ENCODE data around the gene E2F1.
"Not testable (repeated sequence)": the region's sequence is repeated elsewhere in the genome, so short reads cannot be mapped to it uniquely, and the experiment has no call there.

E2F1 gene

GRCh38 chr20:33653218-33653899 is 32.8 kb downstream of the E2F1 start:
- Histone ChIP-seq H3K27ac (ENCODE audit: low read depth, low read length) (no peak overlapping the region), H3K27me3 (ENCODE audit: insufficient read depth, low read length) (no peaks in the 10 kb centered on the region), H3K36me3 (ENCODE audit: insufficient read depth, low read length) (peaks cover 5% of the 10 kb centered on the region; the same call in 1 of the 2 replicates), H3K4me1 (ENCODE audit: insufficient read depth, low read length) (0 out of 2 replicates have a peak, but pooled peaks cover 4% of the 10 kb centered on the region), H3K9me3 (ENCODE audit: insufficient read depth, low read depth, low read length) (no peaks in the 10 kb centered on the region), H3K4me3 (ENCODE audit: low read length) (no peak overlapping the region), H3K9ac (ENCODE audit: low read depth, low read length) (no peak overlapping the region)
- WGBS, result 65% methylated on average over 16 of the region's 16 CpGs

- Histone ChIP-seq H3K4me1 (ENCODE audit: insufficient read depth, low read length) (0 out of 2 replicates have a peak, but pooled peaks cover 4% of the 10 kb centered on the region), H3K27ac (ENCODE audit: low read depth, low read length) (no peak overlapping the region), H3K27me3 (ENCODE audit: insufficient read depth, low read length) (no peaks in the 10 kb centered on the region), H3K4me3 (ENCODE audit: low read length) (no peak overlapping the region), H3K9me3 (ENCODE audit: insufficient read depth, low read depth, low read length) (no peaks in the 10 kb centered on the region), H3K36me3 (ENCODE audit: insufficient read depth, low read length) (no peaks in the 10 kb centered on the region), H3K9ac (ENCODE audit: low read depth, low read length) (no peak overlapping the region)
- WGBS, result 94% methylated on average over 13 of the region's 13 CpGs
Observed at GRCh38 chr20:33651562-33652048, 34.6 kb downstream of the E2F1 start.

GRCh38 chr20:33650753-33651561 is 35.2 kb downstream of the E2F1 start:
- Histone ChIP-seq H3K4me3 (ENCODE audit: low read length) (no peak overlapping the region), H3K36me3 (ENCODE audit: insufficient read depth, low read length) (0 out of 2 replicates have a peak, but pooled peaks cover 2% of the 10 kb centered on the region), H3K27ac (ENCODE audit: low read depth, low read length) (no peak overlapping the region), H3K4me1 (ENCODE audit: insufficient read depth, low read length) (0 out of 2 replicates have a peak, but pooled peaks cover 4% of the 10 kb centered on the region), H3K9ac (ENCODE audit: low read depth, low read length) (no peak overlapping the region), H3K27me3 (ENCODE audit: insufficient read depth, low read length) (no peaks in the 10 kb centered on the region), H3K9me3 (ENCODE audit: insufficient read depth, low read depth, low read length) (no peaks in the 10 kb centered on the region)
- 93% methylated on average over 9 of the region's 10 CpGs for WGBS

- H3K27me3 ChIP-seq (ENCODE audit: insufficient read depth, low read length), result no peaks in the 10 kb centered on the region
- peaks cover 6% of the 10 kb centered on the region for H3K36me3 ChIP-seq (ENCODE audit: insufficient read depth, low read length)
- H3K4me1 ChIP-seq (ENCODE audit: insufficient read depth, low read length), result 0 out of 2 replicates have a peak, but pooled peaks cover 4% of the 10 kb centered on the region
- 98% methylated on average over 11 of the region's 11 CpGs for WGBS
- H3K9ac ChIP-seq (ENCODE audit: low read depth, low read length), result no peak overlapping the region
- no peak overlapping the region for H3K4me3 ChIP-seq (ENCODE audit: low read length)
- no peaks in the 10 kb centered on the region for H3K9me3 ChIP-seq (ENCODE audit: insufficient read depth, low read depth, low read length)
- H3K27ac ChIP-seq (ENCODE audit: low read depth, low read length), result no peak overlapping the region
Observed at GRCh38 chr20:33650111-33650752, 36.0 kb downstream of the E2F1 start.

GRCh38 chr20:33649201-33649681 is 36.9 kb downstream of the E2F1 start:
- no peaks in the 10 kb centered on the region for H3K27me3 ChIP-seq (ENCODE audit: insufficient read depth, low read length)
- no peak overlapping the region for H3K27ac ChIP-seq (ENCODE audit: low read depth, low read length)
- H3K4me1 ChIP-seq (ENCODE audit: insufficient read depth, low read length), result 0 out of 2 replicates have a peak, but pooled peaks cover 4% of the 10 kb centered on the region
- H3K36me3 ChIP-seq (ENCODE audit: insufficient read depth, low read length), result peaks cover 15% of the 10 kb centered on the region
- H3K9me3 ChIP-seq (ENCODE audit: insufficient read depth, low read depth, low read length), result no peaks in the 10 kb centered on the region
- WGBS, result 92% methylated on average over 19 of the region's 19 CpGs
- H3K9ac ChIP-seq (ENCODE audit: low read depth, low read length), result no peak overlapping the region
- no peak overlapping the region for H3K4me3 ChIP-seq (ENCODE audit: low read length)

GRCh38 chr20:33648396-33649004 is 37.7 kb downstream of the E2F1 start:
- peaks cover 20% of the 10 kb centered on the region for H3K36me3 ChIP-seq (ENCODE audit: insufficient read depth, low read length)
- H3K4me3 ChIP-seq (ENCODE audit: low read length), result no peak overlapping the region
- 0 out of 2 replicates have a peak, but pooled peaks cover 2% of the 10 kb centered on the region for H3K4me1 ChIP-seq (ENCODE audit: insufficient read depth, low read length)
- H3K27me3 ChIP-seq (ENCODE audit: insufficient read depth, low read length), result no peaks in the 10 kb centered on the region
- no peaks in the 10 kb centered on the region for H3K9me3 ChIP-seq (ENCODE audit: insufficient read depth, low read depth, low read length)
- WGBS, result 95% methylated on average over 14 of the region's 14 CpGs
- H3K27ac ChIP-seq (ENCODE audit: low read depth, low read length), result no peak overlapping the region
- no peak overlapping the region for H3K9ac ChIP-seq (ENCODE audit: low read depth, low read length)

- Histone ChIP-seq H3K27ac (ENCODE audit: low read depth, low read length) (no peak overlapping the region), H3K4me1 (ENCODE audit: insufficient read depth, low read length) (no peaks in the 10 kb centered on the region), H3K9me3 (ENCODE audit: insufficient read depth, low read depth, low read length) (no peaks in the 10 kb centered on the region), H3K9ac (ENCODE audit: low read depth, low read length) (no peak overlapping the region), H3K4me3 (ENCODE audit: low read length) (no peak overlapping the region), H3K36me3 (ENCODE audit: insufficient read depth, low read length) (peaks cover 20% of the 10 kb centered on the region), H3K27me3 (ENCODE audit: insufficient read depth, low read length) (no peaks in the 10 kb centered on the region)
- 93% methylated on average over 11 of the region's 11 CpGs for WGBS
Observed at GRCh38 chr20:33647603-33648395, 38.4 kb downstream of the E2F1 start.

- not testable (repeated sequence) for H3K27ac ChIP-seq (ENCODE audit: low read depth, low read length); H3K9ac ChIP-seq (ENCODE audit: low read depth, low read length); H3K9me3 ChIP-seq (ENCODE audit: insufficient read depth, low read depth, low read length); H3K4me1 ChIP-seq (ENCODE audit: insufficient read depth, low read length); H3K4me3 ChIP-seq (ENCODE audit: low read length); H3K27me3 ChIP-seq (ENCODE audit: insufficient read depth, low read length)
- WGBS, result 83% methylated on average over 14 of the region's 14 CpGs
- peaks cover 22% of the 10 kb centered on the region for H3K36me3 ChIP-seq (ENCODE audit: insufficient read depth, low read length)
Observed at GRCh38 chr20:33646959-33647602, 39.1 kb downstream of the E2F1 start.

GRCh38 chr20:33646191-33646590 is 40.0 kb downstream of the E2F1 start:
- Histone ChIP-seq H3K9me3 (ENCODE audit: insufficient read depth, low read depth, low read length) (no peaks in the 10 kb centered on the region), H3K27me3 (ENCODE audit: insufficient read depth, low read length) (no peaks in the 10 kb centered on the region), H3K4me1 (ENCODE audit: insufficient read depth, low read length) (no peaks in the 10 kb centered on the region), H3K27ac (ENCODE audit: low read depth, low read length) (no peak overlapping the region), H3K4me3 (ENCODE audit: low read length) (no peak overlapping the region), H3K9ac (ENCODE audit: low read depth, low read length) (no peak overlapping the region), H3K36me3 (ENCODE audit: insufficient read depth, low read length) (peaks cover 22% of the 10 kb centered on the region)
- WGBS, result 95% methylated on average over 5 of the region's 5 CpGs

GRCh38 chr20:33645396-33645795 is 40.8 kb downstream of the E2F1 start:
- no peaks in the 10 kb centered on the region for H3K4me1 ChIP-seq (ENCODE audit: insufficient read depth, low read length)

More at GRCh38 chr20:33645396-33645795, 40.8 kb downstream of the E2F1 start:
- H3K36me3 ChIP-seq (ENCODE audit: insufficient read depth, low read length), result peaks cover 27% of the 10 kb centered on the region
- H3K27ac ChIP-seq (ENCODE audit: low read depth, low read length), result no peak overlapping the region
- H3K9me3 ChIP-seq (ENCODE audit: insufficient read depth, low read depth, low read length), result no peaks in the 10 kb centered on the region
- no peak overlapping the region for H3K9ac ChIP-seq (ENCODE audit: low read depth, low read length)
- 90% methylated on average over 2 of the region's 2 CpGs for WGBS
- no peaks in the 10 kb centered on the region for H3K27me3 ChIP-seq (ENCODE audit: insufficient read depth, low read length)
- H3K4me3 ChIP-seq (ENCODE audit: low read length), result no peak overlapping the region
